IPS DF 19.7 (cell line): Measurements from ENCODE around the gene NKX6-1.

Source experiments
- DNase-seq: peaks from one replicate; pipeline ENCODE4 v3.0.0-alpha.2; 2013; ENCODE audit warnings: low read depth, low spot score

NKX6-1 gene

DNA sequence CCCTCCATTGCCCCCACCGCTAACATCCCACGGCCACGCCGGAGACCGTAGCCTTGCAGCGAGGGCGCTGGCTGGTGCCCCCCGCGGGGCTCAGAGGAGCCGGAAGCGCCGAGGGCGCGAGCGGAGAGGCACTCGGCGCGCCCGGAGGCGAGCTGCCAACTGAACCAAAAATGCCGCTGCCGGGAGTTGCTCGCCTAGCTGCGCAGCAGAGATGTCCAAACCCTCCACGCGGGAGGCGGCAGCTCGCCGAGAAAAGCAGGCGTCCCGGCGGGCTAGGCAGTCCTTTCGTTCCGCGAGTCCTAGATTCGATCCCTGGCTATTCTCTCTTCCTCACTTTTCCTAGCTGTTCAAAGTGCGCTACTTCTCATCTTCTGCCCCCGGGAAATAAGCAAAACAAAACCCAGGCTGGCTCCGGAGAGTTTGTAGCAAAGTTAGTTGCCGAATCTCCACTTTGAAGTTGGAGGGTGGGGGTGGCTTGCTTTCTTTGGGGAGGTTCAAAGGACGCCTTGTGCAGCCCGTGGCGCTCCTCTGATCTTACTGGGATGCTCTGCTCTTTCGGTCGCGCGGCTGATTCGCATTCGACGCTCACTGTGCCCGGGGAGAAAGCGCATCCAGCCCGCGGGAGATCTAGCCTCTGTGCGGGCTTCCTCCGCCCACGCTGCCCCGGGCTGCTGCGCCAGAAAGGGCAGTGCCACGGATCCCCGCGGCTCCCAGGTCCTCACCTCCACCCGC is 723 bp downstream of the NKX6-1 start:
- no peak for DNase-seq

- DNase-seq: no peak
Observed at GRCh38 chr4:84497504-84498202, 1.4 kb downstream of the NKX6-1 start.

DNA sequence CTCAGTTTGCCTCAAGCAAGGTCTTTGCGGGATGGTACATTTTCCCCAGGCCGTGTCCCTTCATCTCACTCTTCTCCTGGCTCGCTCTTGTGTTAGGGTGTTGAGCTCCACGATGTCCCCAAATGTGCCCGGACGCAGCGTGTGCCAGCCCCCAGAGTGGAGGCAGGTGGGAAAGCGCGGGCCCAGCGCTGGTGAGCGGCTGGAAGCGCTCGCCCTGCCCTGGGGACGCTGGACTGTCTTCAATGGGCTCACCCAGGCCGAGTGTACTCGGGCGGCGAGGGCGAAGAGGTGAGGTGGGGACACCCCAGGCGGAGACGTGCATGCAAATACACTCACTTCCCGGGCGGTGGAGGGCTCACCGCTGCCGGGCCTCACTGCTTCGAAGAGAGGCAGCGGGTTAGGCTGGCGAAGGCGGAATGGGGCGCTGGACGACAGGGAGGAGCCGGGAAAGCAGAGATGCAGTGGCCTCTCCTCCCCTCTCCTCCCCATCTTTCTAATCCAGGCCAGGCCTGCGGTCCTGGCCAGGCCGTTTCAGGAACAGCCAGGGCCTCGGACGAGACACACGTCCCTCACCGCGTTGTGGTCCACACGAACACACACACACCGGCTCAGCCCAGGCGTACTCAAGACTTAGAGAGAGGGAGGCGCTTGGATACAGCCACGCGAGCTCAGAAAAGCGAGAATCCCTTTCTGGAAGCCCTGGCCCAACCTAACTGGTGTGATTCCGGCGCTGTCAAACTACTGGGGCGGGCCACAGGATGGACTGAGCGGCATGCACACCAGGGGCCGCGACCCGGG is 2.2 kb downstream of the NKX6-1 start:
- no peak for DNase-seq

- no peak for DNase-seq
Observed at GRCh38 chr4:84496331-84496705, 2.8 kb downstream of the NKX6-1 start.

DNA sequence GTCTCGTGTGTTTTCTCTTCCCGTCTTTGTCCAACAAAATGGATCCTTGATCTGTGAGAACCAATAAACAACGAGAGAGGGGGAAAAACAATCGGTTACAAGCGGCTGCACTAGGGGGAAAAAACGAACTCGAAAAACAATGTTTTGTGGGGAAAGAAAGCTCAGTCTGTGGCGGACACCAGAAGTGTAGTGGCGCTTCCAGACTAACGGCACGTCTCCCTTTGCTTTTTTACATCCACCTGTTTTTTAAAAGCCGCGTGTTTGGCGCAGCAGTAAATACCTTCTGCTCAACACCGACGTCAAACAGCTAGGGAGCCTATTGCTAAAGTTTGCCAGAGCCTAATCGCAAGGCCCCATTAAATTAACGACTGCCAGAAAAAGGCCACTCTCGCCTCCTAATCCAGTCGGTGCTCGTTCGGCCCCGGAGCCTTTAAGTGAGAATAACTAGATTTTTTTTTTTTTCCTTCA is 3.3 kb downstream of the NKX6-1 start:
- DNase-seq: no peak

DNA sequence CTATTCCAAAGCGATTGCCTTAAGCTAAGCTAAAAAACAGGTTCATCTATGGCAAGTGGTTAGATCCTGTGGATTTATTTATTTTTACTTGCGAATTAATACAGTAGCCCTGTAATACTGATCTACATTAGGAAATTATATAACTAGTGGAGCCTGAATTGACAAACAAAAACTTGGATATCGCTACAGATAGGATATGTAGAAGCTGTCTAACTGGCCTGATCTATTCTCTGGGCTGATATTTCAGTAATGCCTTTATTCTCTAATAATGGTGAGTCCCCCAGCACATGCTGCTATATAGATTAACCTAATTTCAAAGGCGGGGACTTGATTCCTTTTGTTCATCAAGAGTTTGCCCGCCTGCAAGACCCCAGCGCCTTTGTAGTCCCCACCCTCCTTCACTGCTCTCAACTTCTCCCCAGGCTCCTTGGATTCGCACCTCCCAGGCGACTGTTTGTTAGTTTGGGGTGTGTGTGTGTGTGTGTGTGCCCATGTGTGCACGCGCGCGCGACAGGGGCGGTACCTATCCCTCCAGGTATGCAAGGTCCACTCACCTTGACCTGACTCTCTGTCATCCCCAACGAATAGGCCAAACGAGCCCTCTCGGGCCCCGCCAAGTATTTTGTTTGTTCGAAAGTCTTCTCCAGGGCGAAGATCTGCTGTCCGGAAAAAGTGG is 3.8 kb downstream of the NKX6-1 start:
- no peak for DNase-seq

DNA sequence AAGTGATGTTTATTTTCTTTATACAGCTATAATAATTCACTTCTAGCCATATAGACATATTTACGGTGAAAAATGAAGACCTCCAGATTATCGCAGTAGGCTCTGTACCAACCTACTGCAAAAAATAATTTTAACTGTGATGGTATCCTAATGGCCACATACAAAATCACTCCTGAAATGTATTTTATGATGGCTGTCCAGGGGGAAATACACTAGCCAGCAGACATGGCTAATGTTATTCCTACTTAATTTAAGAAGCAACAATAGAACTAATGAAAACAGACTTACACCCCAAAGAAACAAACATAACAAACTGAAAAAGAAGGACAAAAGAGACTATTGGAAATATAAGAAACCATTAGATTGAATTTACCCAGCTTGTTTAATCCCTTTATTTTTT is 4.6 kb downstream of the NKX6-1 start:
- no peak for DNase-seq

DNA sequence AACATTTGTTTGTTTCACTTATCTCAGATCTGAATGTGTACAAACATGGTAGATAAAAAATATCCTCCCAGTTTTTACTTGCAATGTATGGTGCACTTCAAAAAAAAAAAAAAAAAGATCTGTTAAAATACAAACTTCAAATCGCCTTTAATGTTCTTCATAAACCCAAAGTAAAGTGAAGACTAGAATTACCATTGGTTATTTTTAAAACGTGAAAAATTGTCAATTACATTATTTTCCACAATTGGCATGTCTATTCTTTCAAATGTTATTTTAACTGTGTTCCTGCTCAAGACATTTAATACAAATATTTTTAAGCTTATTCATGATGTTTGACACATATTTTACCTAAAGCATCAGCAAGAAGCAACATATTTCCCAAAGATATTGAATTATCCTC is 5.0 kb downstream of the NKX6-1 start:
- DNase-seq: no peak

DNA sequence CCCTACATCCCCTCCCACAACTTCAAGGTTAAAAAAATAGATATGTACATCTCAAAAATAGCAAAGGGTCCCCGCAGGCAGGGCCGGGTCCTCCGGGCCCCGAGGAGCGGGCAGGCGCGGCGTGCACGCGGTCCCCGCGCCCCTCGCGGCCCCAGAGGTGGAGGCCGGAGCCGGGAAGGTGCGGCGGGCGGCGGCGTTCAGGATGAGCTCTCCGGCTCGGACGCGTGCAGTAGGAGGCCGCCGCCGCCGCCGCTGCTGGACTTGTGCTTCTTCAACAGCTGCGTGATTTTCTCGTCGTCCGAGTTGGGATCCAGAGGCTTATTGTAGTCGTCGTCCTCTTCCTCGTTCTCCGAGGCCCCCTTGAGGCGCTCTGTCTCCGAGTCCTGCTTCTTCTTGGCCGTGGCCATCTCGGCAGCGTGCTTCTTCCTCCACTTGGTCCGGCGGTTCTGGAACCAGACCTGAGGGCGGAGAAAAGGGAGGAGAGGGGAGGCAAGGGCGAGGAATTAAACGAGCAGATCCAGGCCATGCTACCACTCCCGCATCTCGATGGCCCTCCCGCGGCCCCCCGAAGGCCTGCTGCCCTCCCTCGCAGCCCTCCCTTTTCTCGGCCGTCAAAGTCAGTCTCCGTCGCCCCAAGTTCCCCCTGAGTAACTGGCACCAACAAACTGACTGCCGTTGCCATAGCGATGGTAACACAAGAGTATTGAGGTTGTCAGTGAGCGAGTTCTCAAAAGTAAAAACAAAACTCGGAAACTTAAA is 5.8 kb downstream of the NKX6-1 start:
- no peak for DNase-seq

GRCh38 chr4:84492737-84493091 is 6.4 kb downstream of the NKX6-1 start:
- no peak for DNase-seq

DNA sequence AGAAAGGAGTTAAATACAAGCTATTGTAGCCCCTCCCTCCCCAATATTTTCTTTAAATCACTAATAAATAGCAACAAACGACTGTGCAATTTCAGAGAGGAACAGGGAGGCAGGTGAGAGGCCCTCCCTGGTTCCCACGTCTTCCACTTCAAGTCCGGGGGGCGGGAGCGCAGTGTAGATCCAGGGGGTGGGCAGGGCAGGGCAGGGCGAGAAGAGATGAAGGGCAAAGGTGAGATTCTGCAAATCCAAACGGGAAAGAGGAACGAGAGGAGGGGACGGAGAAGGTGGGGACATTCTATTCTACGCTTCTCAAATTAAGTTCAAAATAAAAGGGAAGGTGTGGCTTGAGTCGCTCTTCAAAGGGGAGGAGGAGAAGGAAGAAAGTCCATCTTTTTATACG is 6.8 kb downstream of the NKX6-1 start:
- no peak for DNase-seq

DNA sequence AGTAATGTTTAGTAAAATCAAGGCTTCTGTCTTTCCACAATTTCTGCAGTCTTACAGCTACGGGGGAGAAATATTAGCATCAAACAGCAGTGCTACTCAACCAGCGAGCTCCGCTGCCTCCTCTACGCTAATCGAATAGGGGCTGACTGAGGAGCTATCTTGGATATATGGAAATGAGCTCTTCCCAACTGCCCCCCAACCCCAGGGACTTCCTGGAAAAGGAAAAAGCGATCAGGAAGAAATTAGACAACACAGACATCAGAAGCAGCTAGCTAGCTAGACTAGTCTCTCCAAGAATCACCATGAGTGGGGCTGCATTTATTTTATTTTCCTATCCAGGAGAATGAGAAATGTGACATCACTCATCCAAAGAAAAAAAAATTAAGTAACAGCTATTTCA is 7.6 kb downstream of the NKX6-1 start:
- DNase-seq: no peak

DNA sequence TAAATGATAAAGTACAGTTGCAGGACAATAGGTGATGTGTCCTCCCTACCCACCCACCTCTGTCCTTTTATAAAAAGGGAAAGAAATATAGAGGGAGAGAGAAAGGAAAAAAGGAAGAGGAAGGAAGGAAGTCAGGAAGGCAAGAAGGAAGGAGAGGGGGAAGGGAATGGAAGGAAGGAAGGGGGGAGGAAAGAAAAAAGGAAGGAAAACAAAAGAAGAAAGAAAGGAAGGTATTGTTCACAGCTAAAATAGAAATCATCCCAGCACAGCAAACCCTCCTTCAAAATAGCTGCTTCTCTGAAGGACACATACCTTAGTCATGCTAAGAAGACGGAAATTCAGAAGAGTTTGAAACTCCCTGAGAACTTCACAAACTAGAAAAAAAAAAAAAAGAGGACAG is 8.4 kb downstream of the NKX6-1 start:
- no peak for DNase-seq

- no peak for DNase-seq
Observed at GRCh38 chr4:84484236-84484635, 14.9 kb downstream of the NKX6-1 start.

DNA sequence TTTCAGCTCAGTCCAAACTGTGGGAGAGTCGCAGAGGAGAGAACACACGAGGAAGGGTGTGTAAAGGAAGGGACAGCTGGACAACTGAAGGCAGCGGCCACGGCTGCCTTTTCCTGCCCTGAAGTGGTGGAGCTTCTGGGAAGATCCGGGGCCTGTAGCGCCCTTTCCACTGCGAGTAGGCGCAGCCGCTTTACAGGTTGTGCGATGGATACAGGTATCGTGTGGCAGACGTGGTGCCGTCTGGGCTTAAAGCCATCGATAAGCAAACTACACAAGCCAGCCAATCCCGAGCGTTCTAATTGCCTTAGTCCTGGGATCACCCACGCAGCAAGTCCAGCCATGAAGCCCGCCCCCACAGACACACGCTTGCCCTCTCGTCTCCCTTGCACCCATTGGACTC is 15.4 kb downstream of the NKX6-1 start:
- no peak for DNase-seq

DNA sequence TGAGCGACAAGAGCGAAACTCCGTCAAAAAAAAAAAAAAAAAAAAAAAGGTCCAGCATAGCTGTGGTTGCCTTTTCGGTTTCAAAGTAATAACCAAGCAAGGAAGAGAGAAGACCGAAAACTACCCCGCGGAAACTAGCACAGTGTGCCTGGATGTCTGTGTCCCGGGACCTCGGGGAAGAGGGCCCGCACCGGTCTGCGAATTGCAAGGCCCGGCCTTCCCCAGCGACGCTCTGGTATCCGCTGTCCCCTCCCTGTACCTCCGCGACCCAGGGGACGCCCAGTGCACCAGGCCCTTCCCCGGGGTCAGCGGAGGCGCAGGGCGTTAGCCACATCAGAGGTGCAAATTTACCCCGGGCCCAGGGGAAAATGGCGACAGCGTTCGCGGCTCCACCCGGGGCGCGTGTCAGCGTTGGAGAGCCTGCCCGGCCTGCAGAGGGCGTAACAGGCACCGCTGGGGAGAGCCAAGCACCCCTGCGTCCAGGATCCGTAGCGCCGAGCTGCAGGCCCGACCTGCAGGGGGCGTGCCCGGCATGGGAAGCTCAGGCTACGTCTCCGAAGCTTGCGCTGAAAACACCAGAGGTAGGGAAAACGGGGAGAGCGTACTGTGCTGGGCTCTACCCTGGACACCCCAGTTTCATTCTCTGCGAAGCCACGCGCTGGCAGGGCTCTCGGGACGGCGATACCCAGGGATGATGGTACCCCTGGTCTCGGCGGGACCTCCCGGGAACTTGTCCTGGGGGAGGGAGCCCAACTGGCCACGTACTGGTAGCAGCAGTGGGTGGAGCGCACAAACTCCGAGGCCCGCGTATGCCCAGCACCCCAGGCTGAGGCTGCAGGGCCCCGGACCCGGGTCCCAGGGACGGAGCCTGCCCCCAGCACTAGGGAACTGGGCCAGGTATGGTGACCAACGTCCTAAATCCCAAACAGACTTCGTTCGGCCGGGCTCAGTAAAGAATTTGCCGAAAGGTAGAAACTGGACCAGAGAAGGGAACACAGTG is 16.2 kb downstream of the NKX6-1 start:
- DNase-seq: no peak

GRCh38 chr4:84481860-84482245 is 17.2 kb downstream of the NKX6-1 start:
- no peak for DNase-seq

- DNase-seq: no peak
Observed at GRCh38 chr4:84481077-84481859, 17.8 kb downstream of the NKX6-1 start.

- no peak for DNase-seq
Observed at GRCh38 chr4:84480082-84480481, 19.0 kb downstream of the NKX6-1 start.
